PC-9 (cell line): Measurements from ENCODE around the gene CDKN2B-AS1. TPM values are rescaled to one million over a fixed set of nuclear protein-coding genes. Genes with fewer than 3 reads are reported as not detected.
"Not testable (repeated sequence)": the region's sequence is repeated elsewhere in the genome, so short reads cannot be mapped to it uniquely, and the experiment has no call there.

ENCODE experiments used
- BruUV-seq: library from RNA; stranded (reverse); fragments of 400-500 nt; replicated peaks from 2 replicates; lab custom pipeline; 2021; lab: Mats Ljungman, UMichigan
- CTCF ChIA-PET: fragments of 300-600 bp; sonication (Branson Sonifier 250); formaldehyde crosslinking; loops from one replicate; lab custom pipeline; 2022; ENCODE audit warnings: antibody characterized with exemption; lab: Charles Lee
- POLR2A ChIA-PET: fragments of 300-600 bp; sonication (Branson Sonifier 250); formaldehyde crosslinking; loops from one replicate; lab custom pipeline; 2022; ENCODE audit warnings: antibody characterized with exemption; ENCODE audit not compliant: unreplicated experiment; lab: Charles Lee
- DNase-seq, 2 experiments: peaks; one replicate each; pipeline versions ENCODE4 v3.0.0 to v3.0.0-alpha.2; 2015 to 2022; ENCODE audit warnings: mixed read lengths in 1 of 2
- H2AFZ ChIP-seq: fragments of 200-600 bp; sonication (generic); 2 replicates; pipeline ENCODE4 v1.8.1; 2017; ENCODE audit warnings: antibody characterized with exemption
- H3F3A ChIP-seq: fragments of 200-600 bp; sonication (generic); 2 replicates; pipeline ENCODE4 v1.8.1; 2017; ENCODE audit warnings: antibody characterized with exemption, mild to moderate bottlenecking, low read depth; ENCODE audit not compliant: insufficient read depth
- H3K27ac ChIP-seq: fragments of 200-600 bp; sonication (generic); 2 replicates; pipeline ENCODE4 v1.6.1; 2016; ENCODE audit warnings: mixed run types
- H3K27me3 ChIP-seq: fragments of 200-600 bp; sonication (generic); 2 replicates; pipeline ENCODE4 v1.6.1; 2016; ENCODE audit warnings: low read depth, mixed run types; ENCODE audit not compliant: insufficient read depth
- H3K36me3 ChIP-seq: fragments of 200-600 bp; sonication (generic); 2 replicates; pipeline ENCODE4 v1.6.1; 2016; ENCODE audit warnings: low read depth, mixed run types
- H3K4me1 ChIP-seq: fragments of 200-600 bp; sonication (generic); replicated peaks from 2 replicates; pipeline ENCODE4 v1.6.1; 2016; ENCODE audit warnings: mixed run types; ENCODE audit not compliant: insufficient read depth
- H3K4me2 ChIP-seq: fragments of 200-600 bp; sonication (generic); 2 replicates; pipeline ENCODE4 v1.6.1; 2017; ENCODE audit warnings: mixed run types
- H3K4me3 ChIP-seq: fragments of 200-600 bp; sonication (generic); 2 replicates; pipeline ENCODE4 v1.6.1; 2016; ENCODE audit warnings: mixed run types
- H3K79me2 ChIP-seq: fragments of 200-600 bp; sonication (generic); 2 replicates; pipeline ENCODE4 v1.6.1; 2017; ENCODE audit warnings: low read depth, mixed run types
- H3K9me2 ChIP-seq: fragments of 200-600 bp; sonication (generic); 2 replicates; pipeline ENCODE4 v1.8.1; 2017; ENCODE audit warnings: mild to moderate bottlenecking; ENCODE audit not compliant: insufficient read depth
- H3K9me3 ChIP-seq: fragments of 200-600 bp; sonication (generic); 2 replicates; pipeline ENCODE4 v1.8.1; 2016; ENCODE audit warnings: low read depth; ENCODE audit not compliant: insufficient read depth
- H4K20me1 ChIP-seq: fragments of 200-600 bp; sonication (generic); 2 replicates; pipeline ENCODE4 v1.8.1; 2017; ENCODE audit not compliant: insufficient read depth
- EZH2 ChIP-seq: fragments of 200-600 bp; sonication (generic); IDR thresholded peaks from 2 replicates; pipeline ENCODE4 v1.8.0; 2017; ENCODE audit warnings: antibody characterized with exemption, low read depth
- intact Hi-C: fragments of 100-400 bp; cut with micrococcal nuclease; formaldehyde crosslinking; loops from one replicate; pipeline ENCODE4 v1.10.0; 2022; ENCODE audit not compliant: unreplicated experiment
- total RNA-seq: library from RNA; stranded (reverse); gene quantifications from 2 replicates; pipeline ENCODE4 v1.2.3, GENCODE V29; 2021
- TF ChIP-seq, protein P1 (sequence below): fragments of 200-600 bp; sonication (generic); conservative IDR thresholded peaks from 2 replicates; pipeline ENCODE4 v1.6.1; 2017; ENCODE audit warnings: mixed run types, antibody characterized with exemption, mild to moderate bottlenecking, moderate library complexity

Gene CDKN2B-AS1
- total RNA-seq, 1 experiment from 2014 or later: 11.6 TPM

- no peaks in the 10 kb centered on the region for H3K9me3 ChIP-seq
- no peaks in the 10 kb centered on the region for H3K36me3 ChIP-seq
- CTCF ChIA-PET: no interaction called here
- no peak for DNase-seq
- no peaks in the 10 kb centered on the region for H3K79me2 ChIP-seq
- BruUV-seq: no TSS peak
- H3F3A ChIP-seq: peaks cover 18% of the 10 kb centered on the region; the same call in 1 of the 2 replicates
- POLR2A ChIA-PET: no interaction called here
- no peak overlapping the region for H3K27ac ChIP-seq
- H3K4me2 ChIP-seq: no peak overlapping the region
- H3K4me3 ChIP-seq: no peak overlapping the region
- no peaks in the 10 kb centered on the region for H3K27me3 ChIP-seq
- no peak overlapping the region for H2AFZ ChIP-seq
- intact Hi-C loops: no loop called here
- TF ChIP-seq, protein P1, sequence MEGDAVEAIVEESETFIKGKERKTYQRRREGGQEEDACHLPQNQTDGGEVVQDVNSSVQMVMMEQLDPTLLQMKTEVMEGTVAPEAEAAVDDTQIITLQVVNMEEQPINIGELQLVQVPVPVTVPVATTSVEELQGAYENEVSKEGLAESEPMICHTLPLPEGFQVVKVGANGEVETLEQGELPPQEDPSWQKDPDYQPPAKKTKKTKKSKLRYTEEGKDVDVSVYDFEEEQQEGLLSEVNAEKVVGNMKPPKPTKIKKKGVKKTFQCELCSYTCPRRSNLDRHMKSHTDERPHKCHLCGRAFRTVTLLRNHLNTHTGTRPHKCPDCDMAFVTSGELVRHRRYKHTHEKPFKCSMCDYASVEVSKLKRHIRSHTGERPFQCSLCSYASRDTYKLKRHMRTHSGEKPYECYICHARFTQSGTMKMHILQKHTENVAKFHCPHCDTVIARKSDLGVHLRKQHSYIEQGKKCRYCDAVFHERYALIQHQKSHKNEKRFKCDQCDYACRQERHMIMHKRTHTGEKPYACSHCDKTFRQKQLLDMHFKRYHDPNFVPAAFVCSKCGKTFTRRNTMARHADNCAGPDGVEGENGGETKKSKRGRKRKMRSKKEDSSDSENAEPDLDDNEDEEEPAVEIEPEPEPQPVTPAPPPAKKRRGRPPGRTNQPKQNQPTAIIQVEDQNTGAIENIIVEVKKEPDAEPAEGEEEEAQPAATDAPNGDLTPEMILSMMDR: no peak
- TF ChIP-seq EZH2: no peak
- H3K4me1 ChIP-seq: peaks cover 27% of the 10 kb centered on the region
- no peaks in the 10 kb centered on the region for H3K9me2 ChIP-seq
- H4K20me1 ChIP-seq: no peaks in the 10 kb centered on the region
Observed at GRCh38 chr9:22054529-22054928, 59.9 kb downstream of the CDKN2B-AS1 start.

- H3K27ac ChIP-seq: no peak overlapping the region
- intact Hi-C loops: no loop called here
- no peak overlapping the region for H2AFZ ChIP-seq
- no peaks in the 10 kb centered on the region for H4K20me1 ChIP-seq
- no peak overlapping the region for H3K4me2 ChIP-seq
- H3K9me3 ChIP-seq: no peaks in the 10 kb centered on the region
- no peaks in the 10 kb centered on the region for H3K79me2 ChIP-seq
- H3F3A ChIP-seq: peaks cover 18% of the 10 kb centered on the region; the same call in 1 of the 2 replicates
- no peaks in the 10 kb centered on the region for H3K27me3 ChIP-seq
- H3K36me3 ChIP-seq: no peaks in the 10 kb centered on the region
- no peak for TF ChIP-seq EZH2
- TF ChIP-seq, protein P1: no peak
- no peaks in the 10 kb centered on the region for H3K9me2 ChIP-seq
- ChIA-PET CTCF (no interaction called here), POLR2A (interaction anchor here (0.6 kb wide), 1 partner anchor 157 kb away, joined by 10 read pairs; no protein-coding TSS in a partner anchor)
- BruUV-seq: no TSS peak
- H3K4me3 ChIP-seq: no peak overlapping the region
- no peak for DNase-seq
- peaks cover 27% of the 10 kb centered on the region for H3K4me1 ChIP-seq
Observed at GRCh38 chr9:22055090-22055489, 60.5 kb downstream of the CDKN2B-AS1 start.

GRCh38 chr9:22056402-22056801 lies 61.8 kb downstream of the CDKN2B-AS1 start:
- Histone ChIP-seq H4K20me1 (no peaks in the 10 kb centered on the region), H3K9me3 (no peaks in the 10 kb centered on the region), H2AFZ (no peak overlapping the region), H3K4me2 (no peak overlapping the region), H3K36me3 (no peaks in the 10 kb centered on the region), H3K79me2 (no peaks in the 10 kb centered on the region), H3K27ac (no peak overlapping the region), H3K9me2 (no peaks in the 10 kb centered on the region), H3K4me1 (peaks cover 27% of the 10 kb centered on the region), H3K27me3 (no peaks in the 10 kb centered on the region), H3K4me3 (no peak overlapping the region), H3F3A (peaks cover 18% of the 10 kb centered on the region; the same call in 1 of the 2 replicates)
- POLR2A ChIA-PET: no interaction called here
- CTCF ChIA-PET: no interaction called here
- no peak for TF ChIP-seq EZH2
- TF ChIP-seq, protein P1: no peak
- DNase-seq: no peak
- intact Hi-C loops: no loop called here
- BruUV-seq: no TSS peak

- DNase-seq, H3K27me3 ChIP-seq, intact Hi-C loops, H3K4me2 ChIP-seq, H3K9me3 ChIP-seq, H3K9me2 ChIP-seq, H2AFZ ChIP-seq, H3K27ac ChIP-seq, CTCF ChIA-PET, BruUV-seq, H3K4me3 ChIP-seq, POLR2A ChIA-PET, H3K36me3 ChIP-seq, H4K20me1 ChIP-seq, H3F3A ChIP-seq, H3K79me2 ChIP-seq: not testable (repeated sequence)
- H3K4me1 ChIP-seq: peaks cover 13% of the 10 kb centered on the region
Observed at GRCh38 chr9:22057972-22058371, 63.4 kb downstream of the CDKN2B-AS1 start.
